Tibial nerve (tissue), 4 donors: ENCODE results near the gene PTH1R.

ENCODE experiments used
- EP300 ChIP-seq, 2 donors: sonication (generic); formaldehyde crosslinking; IDR thresholded peaks; one replicate each; pipeline ENCODE4 v1.6.1; 2017; ENCODE audit warnings: antibody characterized with exemption in 2 of 2, mild to moderate bottlenecking in 1 of 2
- POLR2A ChIP-seq, 2 donors: fragments of 450-650 bp; IDR thresholded peaks; one replicate each; pipeline ENCODE4 v1.6.1; 2017; ENCODE audit warnings: antibody characterized with exemption in 2 of 2, mild to moderate bottlenecking in 2 of 2, moderate library complexity in 2 of 2
- TF ChIP-seq, protein P1 (sequence below), 5 experiments: fragments of 200-600 bp in 3 of 5; fragments of 450-650 bp in 2 of 5; sonication (generic) in 3 of 5; IDR thresholded peaks; one replicate each; pipeline ENCODE4 v1.5.1; 2016 to 2019; ENCODE audit warnings: antibody characterized with exemption in 5 of 5, mild to moderate bottlenecking in 3 of 5, moderate library complexity in 2 of 5

DNA sequence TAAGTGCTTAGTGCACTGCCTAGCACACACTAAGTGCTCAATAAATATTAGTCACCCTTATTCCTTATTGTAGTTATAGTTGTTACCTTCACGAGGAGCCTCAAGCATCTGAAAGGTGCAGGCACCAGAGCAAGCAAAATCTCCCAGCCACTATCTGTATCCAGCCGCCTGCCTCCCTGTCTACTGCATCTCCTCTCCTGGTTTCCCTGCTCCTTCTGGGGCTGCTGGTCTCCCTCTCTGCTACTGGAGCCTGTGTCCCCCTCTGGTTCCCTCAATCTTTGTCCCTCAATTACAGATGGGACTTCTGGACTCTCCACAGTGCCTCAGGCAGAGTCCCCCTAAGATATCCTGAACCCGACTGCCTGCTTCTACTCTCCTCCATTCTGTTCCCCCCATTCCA lies 33.1 kb upstream of the PTH1R start:
- TF ChIP-seq, protein P1, sequence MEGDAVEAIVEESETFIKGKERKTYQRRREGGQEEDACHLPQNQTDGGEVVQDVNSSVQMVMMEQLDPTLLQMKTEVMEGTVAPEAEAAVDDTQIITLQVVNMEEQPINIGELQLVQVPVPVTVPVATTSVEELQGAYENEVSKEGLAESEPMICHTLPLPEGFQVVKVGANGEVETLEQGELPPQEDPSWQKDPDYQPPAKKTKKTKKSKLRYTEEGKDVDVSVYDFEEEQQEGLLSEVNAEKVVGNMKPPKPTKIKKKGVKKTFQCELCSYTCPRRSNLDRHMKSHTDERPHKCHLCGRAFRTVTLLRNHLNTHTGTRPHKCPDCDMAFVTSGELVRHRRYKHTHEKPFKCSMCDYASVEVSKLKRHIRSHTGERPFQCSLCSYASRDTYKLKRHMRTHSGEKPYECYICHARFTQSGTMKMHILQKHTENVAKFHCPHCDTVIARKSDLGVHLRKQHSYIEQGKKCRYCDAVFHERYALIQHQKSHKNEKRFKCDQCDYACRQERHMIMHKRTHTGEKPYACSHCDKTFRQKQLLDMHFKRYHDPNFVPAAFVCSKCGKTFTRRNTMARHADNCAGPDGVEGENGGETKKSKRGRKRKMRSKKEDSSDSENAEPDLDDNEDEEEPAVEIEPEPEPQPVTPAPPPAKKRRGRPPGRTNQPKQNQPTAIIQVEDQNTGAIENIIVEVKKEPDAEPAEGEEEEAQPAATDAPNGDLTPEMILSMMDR (IDR thresholded peaks at IDR 0.05): no peak
- TF ChIP-seq POLR2A (IDR thresholded peaks at IDR 0.05) (no peak), EP300 (IDR thresholded peaks at IDR 0.05) (no peak)
